GM12878 (cell line): ENCODE measurements around the gene ZNF618. TPM values are rescaled to one million over a fixed set of nuclear protein-coding genes. Genes with fewer than 3 reads are reported as not detected.

Experiments
- ATAC-seq: fragments of 200-7000 bp; cut with Tn5 transposase; 3 replicates; pipeline ENCODE4 v1.9.1; 2020; ENCODE audit warnings: mild to moderate bottlenecking, moderate library complexity
- BruUV-seq: library from RNA; stranded (reverse); fragments of 400-500 nt; replicated peaks from 2 replicates; lab custom pipeline; 2021; lab: Mats Ljungman, UMichigan
- CTCF ChIA-PET: fragments of 300-600 bp; sonication (Branson Sonifier 250); formaldehyde crosslinking; extraction: SDS; loops from one replicate; lab custom pipeline; 2021; ENCODE audit warnings: inconsistent platforms; lab: Yijun Ruan, JAX
- POLR2A ChIA-PET: fragments of 350-600 bp; formaldehyde crosslinking; extraction: SDS; loops from one replicate; lab custom pipeline; 2021; ENCODE audit warnings: inconsistent platforms; lab: Charles Lee
- RAD21 ChIA-PET: fragments of 300-600 bp; sonication (Branson Sonifier 250); formaldehyde crosslinking; loops from one replicate; lab custom pipeline; 2023; ENCODE audit warnings: antibody characterized with exemption; ENCODE audit not compliant: unreplicated experiment; lab: Charles Lee
- SMC1A ChIA-PET: fragments of 300-600 bp; sonication (Branson Sonifier 250); formaldehyde crosslinking; loops from one replicate; lab custom pipeline; 2023; ENCODE audit not compliant: unreplicated experiment, uncharacterized antibody; lab: Charles Lee
- DNase-seq: peaks from one replicate; pipeline ENCODE4 v3.0.0-alpha.2; 2011; ENCODE audit warnings: low read depth, low spot score
- FAIRE-seq: peaks from 3 replicates; lab custom pipeline; 2011; peaks lifted over from hg19 to GRCh38; lab: Jason Lieb, UNC
- H2AFZ ChIP-seq: 2 replicates; pipeline ENCODE4 v1.6.0; 2011; ENCODE audit warnings: low read depth, low read length, control low read depth; ENCODE audit not compliant: control insufficient read depth
- H3K27ac ChIP-seq: 2 replicates; pipeline ENCODE4 v1.5.1; 2011; ENCODE audit warnings: control low read depth; ENCODE audit not compliant: control insufficient read depth, insufficient read depth
- H3K27me3 ChIP-seq, 2 experiments: replicated peaks in 1 of 2; 2 replicates each; pipeline versions ENCODE4 v1.6.0 to v1.6.1; 2011; ENCODE audit warnings: low read length in 1 of 2; ENCODE audit not compliant: control insufficient read depth in 2 of 2, insufficient read depth in 2 of 2
- H3K36me3 ChIP-seq, 2 experiments: 2 replicates each; pipeline ENCODE4 v1.5.1; 2011; ENCODE audit warnings: low read length in 1 of 2; ENCODE audit not compliant: control insufficient read depth in 2 of 2, insufficient read depth in 2 of 2
- H3K4me1 ChIP-seq: 2 replicates; pipeline ENCODE4 v1.6.1; 2011; ENCODE audit warnings: mild to moderate bottlenecking, low read length, moderate library complexity, mixed read lengths; ENCODE audit not compliant: control insufficient read depth, insufficient read depth
- H3K4me2 ChIP-seq: 2 replicates; pipeline ENCODE4 v1.6.0; 2011; ENCODE audit warnings: control low read depth; ENCODE audit not compliant: control insufficient read depth, insufficient read depth
- H3K4me3 ChIP-seq: fragments of 200-600 bp; sonication (generic); 2 replicates; pipeline ENCODE4 v1.5.1; 2016
- H3K79me2 ChIP-seq: 2 replicates; pipeline ENCODE4 v1.6.0; 2011; ENCODE audit warnings: low read length; ENCODE audit not compliant: control insufficient read depth, insufficient read depth
- H3K9ac ChIP-seq: 2 replicates; pipeline ENCODE4 v1.8.0; 2011; ENCODE audit warnings: low read length, control low read depth, mixed read lengths; ENCODE audit not compliant: control insufficient read depth, insufficient read depth
- H3K9me3 ChIP-seq: replicated peaks from 3 replicates; pipeline ENCODE4 v1.5.1; 2011; ENCODE audit warnings: mild to moderate bottlenecking, low read length; ENCODE audit not compliant: control insufficient read depth, insufficient read depth
- H4K20me1 ChIP-seq: 2 replicates; pipeline ENCODE4 v1.6.0; 2011; ENCODE audit not compliant: control insufficient read depth, insufficient read depth
- BMI1 ChIP-seq: fragments of 450-650 bp; IDR thresholded peaks from 2 replicates; pipeline ENCODE4 v1.6.1; 2016; ENCODE audit warnings: mild to moderate bottlenecking, moderate library complexity, borderline replicate concordance
- DPF2 ChIP-seq: fragments of 450-650 bp; IDR thresholded peaks from 2 replicates; pipeline ENCODE4 v1.6.1; 2017; ENCODE audit warnings: mild to moderate bottlenecking
- EED ChIP-seq: sonication (generic); IDR thresholded peaks from 2 replicates; pipeline ENCODE4 v1.6.1; 2016; ENCODE audit warnings: antibody characterized with exemption, low read depth
- FOXM1 ChIP-seq: IDR thresholded peaks from 2 replicates; pipeline ENCODE4 v1.6.1; 2012; ENCODE audit warnings: low read depth, mild to moderate bottlenecking, inconsistent platforms, low read length, moderate library complexity
- HDAC6 ChIP-seq: fragments of 200-600 bp; sonication (generic); IDR thresholded peaks from one replicate; pipeline ENCODE4 v1.8.0; 2017; ENCODE audit warnings: antibody characterized with exemption; ENCODE audit not compliant: unreplicated experiment
- KAT2A ChIP-seq: conservative IDR thresholded peaks from 2 replicates; pipeline ENCODE4 v1.6.1; 2011; ENCODE audit warnings: low read depth, low read length; ENCODE audit not compliant: control insufficient read depth
- LARP7 ChIP-seq: fragments of 450-650 bp; IDR thresholded peaks from 2 replicates; pipeline ENCODE4 v1.6.1; 2017; ENCODE audit warnings: mild to moderate bottlenecking
- MTA3 ChIP-seq: IDR thresholded peaks from 2 replicates; pipeline ENCODE4 v1.6.1; 2012; ENCODE audit warnings: low read length, inconsistent platforms, borderline replicate concordance
- NR2C2 ChIP-seq: IDR thresholded peaks from 2 replicates; pipeline ENCODE4 v1.6.1; 2011; ENCODE audit warnings: borderline replicate concordance, low read depth; ENCODE audit not compliant: control insufficient read depth, insufficient read length
- NR2F1 ChIP-seq: fragments of 450-650 bp; conservative IDR thresholded peaks from 2 replicates; pipeline ENCODE4 v1.6.1; 2017; ENCODE audit warnings: mild to moderate bottlenecking
- RBBP5 ChIP-seq: fragments of 200-600 bp; sonication (generic); conservative IDR thresholded peaks from 2 replicates; pipeline ENCODE4 v1.6.1; 2016
- RUNX3 ChIP-seq: IDR thresholded peaks from 2 replicates; pipeline ENCODE4 v1.6.1; 2012; ENCODE audit warnings: low read length, inconsistent platforms
- SMAD1 ChIP-seq: fragments of 450-650 bp; IDR thresholded peaks from 2 replicates; pipeline ENCODE4 v1.6.1; 2018; ENCODE audit warnings: mild to moderate bottlenecking, low read depth; ENCODE audit not compliant: partially characterized antibody
- SREBF1 ChIP-seq: IDR thresholded peaks from 2 replicates; pipeline ENCODE4 v1.6.1; 2012; ENCODE audit warnings: mild to moderate bottlenecking, low read length
- SRF ChIP-seq, 2 experiments: IDR thresholded peaks; 2 replicates each; pipeline ENCODE4 v1.6.1; 2011; ENCODE audit warnings: low read depth in 2 of 2, low read length in 2 of 2, mild to moderate bottlenecking in 1 of 2, moderate library complexity in 1 of 2
- TARDBP ChIP-seq: IDR thresholded peaks from 2 replicates; pipeline ENCODE4 v1.6.1; 2016; ENCODE audit warnings: borderline replicate concordance
- YY1 ChIP-seq: IDR thresholded peaks from 2 replicates; pipeline ENCODE4 v1.6.1; 2011; ENCODE audit warnings: low read depth, mild to moderate bottlenecking, low read length
- ZZZ3 ChIP-seq: IDR thresholded peaks from 2 replicates; pipeline ENCODE4 v1.6.1; 2011; ENCODE audit warnings: low read depth; ENCODE audit not compliant: control insufficient read depth, insufficient read length
- whole genome bisulfite sequencing: methylation state at CpG from one replicate; pipeline ENCODE4 v1.1.6; 2016; ENCODE audit warnings: low lambda C conversion rate; ENCODE audit not compliant: insufficient replicate concordance, insufficient coverage; ENCODE audit errors: missing lambda C conversion rate; 5-methylcytosine and 5-hydroxymethylcytosine counted together
- in situ Hi-C: fragments of 300-500 bp; cut with MboI; formaldehyde crosslinking; loops from 9 replicates; pipeline ENCODE4 v1.14.3; 2018; ENCODE audit warnings: mixed read lengths
- intact Hi-C: fragments of 100-400 bp; cut with micrococcal nuclease; formaldehyde crosslinking; loops from one replicate; pipeline ENCODE4 v1.14.2; 2022; ENCODE audit not compliant: unreplicated experiment
- polyA plus RNA-seq, 11 experiments: library from polyadenylated mRNA; depleted of rRNA in 4 of 11; unstranded in 6 of 11; stranded (reverse) in 5 of 11; fragments of >200 nt; fragmentation: Nextera tagmentation in 4 of 11; fragmentation: Illumina TruSeq in 1 of 11; extraction: Ambion mirVana in 4 of 11; extraction: Trizol in 1 of 11; gene quantifications; 1 replicate in 1 of 11; 2 replicates in 10 of 11; pipeline versions ENCODE4 v1.2.1 to v1.2.3, GENCODE V29; 2011 to 2016; ENCODE audit warnings: inconsistent platforms in 2 of 11, missing spikeins in 2 of 11, low read depth in 1 of 11
- total RNA-seq, 4 experiments: library from RNA; depleted of rRNA in 3 of 4; stranded (reverse); fragments of >200 nt in 3 of 4; fragmentation: Illumina TruSeq in 1 of 4; extraction: Trizol in 1 of 4; gene quantifications; 2 replicates each; pipeline versions ENCODE4 v1.2.1 to v1.2.3, GENCODE V29; 2013 to 2021
- TF ChIP-seq, protein P1 (sequence below): IDR thresholded peaks from 2 replicates; pipeline ENCODE4 v1.6.1; 2012; ENCODE audit warnings: low read depth, low read length, improper control_type of control experiment
- TF ChIP-seq, protein P2 (sequence below): fragments of 450-650 bp; IDR thresholded peaks from 2 replicates; pipeline ENCODE4 v1.6.1; 2017; ENCODE audit warnings: mild to moderate bottlenecking, moderate library complexity
- TF ChIP-seq, protein P3 (sequence below): IDR thresholded peaks from 2 replicates; pipeline ENCODE4 v1.6.1; 2012; ENCODE audit warnings: low read length, inconsistent platforms

Gene ZNF618
- total and polyA plus RNA-seq, 10 of the 15 experiments (the other 5 are each of a cell fraction or from before 2014, with no cell fraction given), result 0.01 to 0.24 (median 0.06) TPM; not detected in 2

DNA sequence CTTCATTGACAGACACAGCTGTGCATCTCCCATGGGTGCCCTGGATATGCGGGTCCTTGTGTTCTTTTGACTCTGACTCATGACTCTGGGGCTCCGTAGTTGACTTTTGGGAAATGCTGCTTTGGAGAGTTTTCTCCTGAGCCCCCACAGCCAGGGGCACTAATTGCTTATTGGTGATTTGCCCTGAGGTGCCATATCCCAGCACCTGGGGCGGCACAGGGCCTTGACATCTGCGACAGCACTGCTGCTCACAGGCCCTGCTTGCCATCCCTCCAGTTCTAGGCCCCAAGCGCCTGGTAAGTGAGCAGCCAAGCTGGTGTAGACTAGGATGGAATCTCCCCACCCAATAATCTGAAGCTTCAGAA is 126.9 kb downstream of the ZNF618 start (continued):
- TF ChIP-seq, protein P1, sequence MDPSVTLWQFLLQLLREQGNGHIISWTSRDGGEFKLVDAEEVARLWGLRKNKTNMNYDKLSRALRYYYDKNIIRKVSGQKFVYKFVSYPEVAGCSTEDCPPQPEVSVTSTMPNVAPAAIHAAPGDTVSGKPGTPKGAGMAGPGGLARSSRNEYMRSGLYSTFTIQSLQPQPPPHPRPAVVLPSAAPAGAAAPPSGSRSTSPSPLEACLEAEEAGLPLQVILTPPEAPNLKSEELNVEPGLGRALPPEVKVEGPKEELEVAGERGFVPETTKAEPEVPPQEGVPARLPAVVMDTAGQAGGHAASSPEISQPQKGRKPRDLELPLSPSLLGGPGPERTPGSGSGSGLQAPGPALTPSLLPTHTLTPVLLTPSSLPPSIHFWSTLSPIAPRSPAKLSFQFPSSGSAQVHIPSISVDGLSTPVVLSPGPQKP, result no peak
- no peak for TF ChIP-seq SREBF1
- no peak for TF ChIP-seq FOXM1
- TF ChIP-seq ZZZ3, result no peak
- no peak for TF ChIP-seq SRF (IDR thresholded peaks at IDR 0.05; ENCODE audit: low read depth in 2 of 2, low read length in 2 of 2)
- TF ChIP-seq LARP7, result no peak
- no peak for TF ChIP-seq EED
- no peak for TF ChIP-seq YY1
- no peak for TF ChIP-seq RBBP5
- no peak for TF ChIP-seq NR2F1
- no peak for TF ChIP-seq TARDBP

DNA sequence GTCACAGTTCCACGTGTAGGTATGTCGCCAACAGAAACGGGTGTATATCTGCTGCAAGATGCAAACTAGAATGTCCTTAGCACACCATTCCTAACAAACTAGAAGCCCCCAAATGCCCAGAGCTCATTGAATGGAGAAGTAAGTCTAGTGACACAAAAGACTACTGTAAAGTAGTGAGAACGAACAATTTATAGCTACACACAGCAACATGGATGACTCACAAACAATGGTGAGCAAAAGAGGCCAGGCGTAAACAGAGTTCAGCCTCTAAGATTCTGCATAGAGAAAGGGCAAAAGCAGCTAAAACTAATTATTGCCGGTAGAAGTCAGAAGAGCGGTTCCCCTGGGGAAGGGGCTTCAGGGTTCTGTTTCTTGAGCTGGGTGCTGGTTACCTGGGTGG is 127.2 kb downstream of the ZNF618 start:
- no peaks in the 10 kb centered on the region for H3K79me2 ChIP-seq
- POLR2A ChIA-PET, result no interaction called here
- no peak for FAIRE-seq
- no peak overlapping the region for H3K4me2 ChIP-seq
- SMC1A ChIA-PET, result no interaction called here
- H2AFZ ChIP-seq, result no peak overlapping the region
- no peaks in the 10 kb centered on the region for H4K20me1 ChIP-seq
- no peaks in the 10 kb centered on the region for H3K9me3 ChIP-seq
- no peak for ATAC-seq
- H3K9ac ChIP-seq, result no peak overlapping the region
- no TSS peak for BruUV-seq
- DNase-seq, result no peak
- H3K27me3 ChIP-seq, result no peaks in the 10 kb centered on the region; a peak in 2 of 4 replicates
- H3K36me3 ChIP-seq, result no peaks in the 10 kb centered on the region
- in situ Hi-C loops (loop anchor here (10.0 kb wide), 1 partner anchor 59 kb away; no protein-coding TSS in a partner anchor), intact Hi-C loops (no loop called here)
- 53% methylated on average over 7 of the region's 7 CpGs for WGBS
- H3K4me1 ChIP-seq, result no peaks in the 10 kb centered on the region; the same call in 1 of the 2 replicates
- CTCF ChIA-PET, result interaction anchor here (0.5 kb wide), 1 partner anchor 1441 kb away, joined by 3 read pairs; no protein-coding TSS in a partner anchor
- H3K4me3 ChIP-seq, result no peak overlapping the region
- RAD21 ChIA-PET, result no interaction called here
- H3K27ac ChIP-seq, result no peak overlapping the region
- TF ChIP-seq NR2C2, result no peak
- TF ChIP-seq ZZZ3, result no peak
- TF ChIP-seq, protein P2, sequence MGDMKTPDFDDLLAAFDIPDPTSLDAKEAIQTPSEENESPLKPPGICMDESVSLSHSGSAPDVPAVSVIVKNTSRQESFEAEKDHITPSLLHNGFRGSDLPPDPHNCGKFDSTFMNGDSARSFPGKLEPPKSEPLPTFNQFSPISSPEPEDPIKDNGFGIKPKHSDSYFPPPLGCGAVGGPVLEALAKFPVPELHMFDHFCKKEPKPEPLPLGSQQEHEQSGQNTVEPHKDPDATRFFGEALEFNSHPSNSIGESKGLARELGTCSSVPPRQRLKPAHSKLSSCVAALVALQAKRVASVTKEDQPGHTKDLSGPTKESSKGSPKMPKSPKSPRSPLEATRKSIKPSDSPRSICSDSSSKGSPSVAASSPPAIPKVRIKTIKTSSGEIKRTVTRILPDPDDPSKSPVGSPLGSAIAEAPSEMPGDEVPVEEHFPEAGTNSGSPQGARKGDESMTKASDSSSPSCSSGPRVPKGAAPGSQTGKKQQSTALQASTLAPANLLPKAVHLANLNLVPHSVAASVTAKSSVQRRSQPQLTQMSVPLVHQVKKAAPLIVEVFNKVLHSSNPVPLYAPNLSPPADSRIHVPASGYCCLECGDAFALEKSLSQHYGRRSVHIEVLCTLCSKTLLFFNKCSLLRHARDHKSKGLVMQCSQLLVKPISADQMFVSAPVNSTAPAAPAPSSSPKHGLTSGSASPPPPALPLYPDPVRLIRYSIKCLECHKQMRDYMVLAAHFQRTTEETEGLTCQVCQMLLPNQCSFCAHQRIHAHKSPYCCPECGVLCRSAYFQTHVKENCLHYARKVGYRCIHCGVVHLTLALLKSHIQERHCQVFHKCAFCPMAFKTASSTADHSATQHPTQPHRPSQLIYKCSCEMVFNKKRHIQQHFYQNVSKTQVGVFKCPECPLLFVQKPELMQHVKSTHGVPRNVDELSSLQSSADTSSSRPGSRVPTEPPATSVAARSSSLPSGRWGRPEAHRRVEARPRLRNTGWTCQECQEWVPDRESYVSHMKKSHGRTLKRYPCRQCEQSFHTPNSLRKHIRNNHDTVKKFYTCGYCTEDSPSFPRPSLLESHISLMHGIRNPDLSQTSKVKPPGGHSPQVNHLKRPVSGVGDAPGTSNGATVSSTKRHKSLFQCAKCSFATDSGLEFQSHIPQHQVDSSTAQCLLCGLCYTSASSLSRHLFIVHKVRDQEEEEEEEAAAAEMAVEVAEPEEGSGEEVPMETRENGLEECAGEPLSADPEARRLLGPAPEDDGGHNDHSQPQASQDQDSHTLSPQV, result no peak
- TF ChIP-seq SMAD1, result no peak
- TF ChIP-seq MTA3, result no peak
- no peak for TF ChIP-seq KAT2A
- TF ChIP-seq HDAC6, result no peak
- TF ChIP-seq BMI1, result no peak
- TF ChIP-seq DPF2, result no peak
- TF ChIP-seq, protein P3, sequence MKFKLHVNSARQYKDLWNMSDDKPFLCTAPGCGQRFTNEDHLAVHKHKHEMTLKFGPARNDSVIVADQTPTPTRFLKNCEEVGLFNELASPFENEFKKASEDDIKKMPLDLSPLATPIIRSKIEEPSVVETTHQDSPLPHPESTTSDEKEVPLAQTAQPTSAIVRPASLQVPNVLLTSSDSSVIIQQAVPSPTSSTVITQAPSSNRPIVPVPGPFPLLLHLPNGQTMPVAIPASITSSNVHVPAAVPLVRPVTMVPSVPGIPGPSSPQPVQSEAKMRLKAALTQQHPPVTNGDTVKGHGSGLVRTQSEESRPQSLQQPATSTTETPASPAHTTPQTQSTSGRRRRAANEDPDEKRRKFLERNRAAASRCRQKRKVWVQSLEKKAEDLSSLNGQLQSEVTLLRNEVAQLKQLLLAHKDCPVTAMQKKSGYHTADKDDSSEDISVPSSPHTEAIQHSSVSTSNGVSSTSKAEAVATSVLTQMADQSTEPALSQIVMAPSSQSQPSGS, result no peak
- TF ChIP-seq RUNX3, result no peak
